ENCODE data around the gene ZNF433.
"Not testable (repeated sequence)": the region's sequence is repeated elsewhere in the genome, so short reads cannot be mapped to it uniquely, and the experiment has no call there.

Gene ZNF433

GRCh38 chr19:12035220-12036172 is at the start of gene ZNF433:
ZNF433 (minus strand) TSS chr19:12035679; CDS start chr19:12035539, 140 bp downstream.
- TF ChIP-seq CTCF (IDR thresholded peaks at IDR 0.05; ENCODE audit: insufficient read depth, low read length, missing control alignments) = no peak
- DNase-seq (ENCODE audit: low read depth, low spot score) = peak; percentile 19
- ChIA-PET POLR2A (interaction anchor here (0.6 to 1.6 kb wide), 5 partner anchors 17 to 396 kb away, joined by 3 to 9 read pairs (median 5); partner anchors contain the start of genes ZNF20 and ZNF878), CTCF (interaction anchor here (0.6 to 5.9 kb wide), 10 partner anchors 10 to 637 kb away, joined by 3 to 33 read pairs (median 4); partner anchors contain the start of gene ZNF20)
- peak within 1 kb of the TSS; percentile 96 for H3K4me3 ChIP-seq (ENCODE audit: low read depth, low read length)

GRCh38 chr19:12083336-12083735 is 47.9 kb upstream of the ZNF433 start:
- POLR2A ChIA-PET; DNase-seq (ENCODE audit: low read depth, low spot score); H3K4me3 ChIP-seq (ENCODE audit: low read depth, low read length); CTCF ChIA-PET: not testable (repeated sequence)

GRCh38 chr19:12077375-12077774 is 41.9 kb upstream of the ZNF433 start:
- no peak overlapping the region for H3K4me3 ChIP-seq (ENCODE audit: low read depth, low read length)
- no peak for DNase-seq (ENCODE audit: low read depth, low spot score)
- ChIA-PET POLR2A (no interaction called here), CTCF (no interaction called here)
- no peak for TF ChIP-seq CTCF (IDR thresholded peaks at IDR 0.05; ENCODE audit: insufficient read depth, low read length, missing control alignments)

- POLR2A ChIA-PET; CTCF ChIA-PET; H3K4me3 ChIP-seq (ENCODE audit: low read depth, low read length); DNase-seq (ENCODE audit: low read depth, low spot score): not testable (repeated sequence)
Observed at GRCh38 chr19:12076331-12076730, 40.9 kb upstream of the ZNF433 start.

GRCh38 chr19:12075538-12076139 is 40.2 kb upstream of the ZNF433 start:
- POLR2A ChIA-PET = no interaction called here
- no peak overlapping the region for H3K4me3 ChIP-seq (ENCODE audit: low read depth, low read length)

GRCh38 chr19:12064590-12065538 is 29.4 kb upstream of the ZNF433 start, which contains the start of gene ZNF844:
ZNF844 (plus strand) TSS chr19:12064731; CDS start chr19:12064874, 143 bp downstream.
- H3K4me3 ChIP-seq (ENCODE audit: low read depth, low read length) = peak within 1 kb of the TSS; percentile 94
- no peak for DNase-seq (ENCODE audit: low read depth, low spot score)
- no peak for TF ChIP-seq CTCF (IDR thresholded peaks at IDR 0.05; ENCODE audit: insufficient read depth, low read length, missing control alignments)
- ChIA-PET CTCF (interaction anchor here (1.1 to 1.3 kb wide), 2 partner anchors 16 to 77 kb away, joined by 4 to 6 read pairs; no protein-coding TSS in a partner anchor), POLR2A (interaction anchor here (0.5 to 1.1 kb wide), 2 partner anchors 12 to 141 kb away, joined by 4 to 5 read pairs; partner anchors contain the start of gene ZNF878)

More at GRCh38 chr19:12075538-12076139, 40.2 kb upstream of the ZNF433 start:
- TF ChIP-seq CTCF (IDR thresholded peaks at IDR 0.05; ENCODE audit: insufficient read depth, low read length, missing control alignments) = no peak
- no peak for DNase-seq (ENCODE audit: low read depth, low spot score)
- CTCF ChIA-PET = no interaction called here
